Transverse colon (tissue), 4 donors: Measurements from ENCODE around the gene TUBD1.

Experiments
- CTCF ChIP-seq, 5 experiments: fragments of 200-600 bp in 3 of 5; fragments of 450-650 bp in 2 of 5; sonication (generic) in 3 of 5; IDR thresholded peaks; 1 replicate in 2 of 5; 2 replicates in 3 of 5; pipeline ENCODE4 v1.5.1; 2016 to 2017; ENCODE audit warnings: antibody characterized with exemption in 5 of 5, inconsistent platforms in 3 of 5, mild to moderate bottlenecking in 2 of 5, moderate library complexity in 1 of 5
- POLR2A ChIP-seq: fragments of 450-650 bp; IDR thresholded peaks from one replicate; pipeline ENCODE4 v1.6.1; 2016; ENCODE audit warnings: antibody characterized with exemption, mild to moderate bottlenecking, moderate library complexity
- POLR2AphosphoS5 ChIP-seq, 3 donors: sonication (generic); formaldehyde crosslinking; IDR thresholded peaks; one replicate each; pipeline ENCODE4 v1.6.1; 2016; ENCODE audit warnings: antibody characterized with exemption in 3 of 3

GRCh38 chr17:59832883-59833379 is 59.8 kb downstream of the TUBD1 start:
- TF ChIP-seq CTCF (IDR thresholded peaks at IDR 0.05) (no peak), POLR2A (no peak), POLR2AphosphoS5 (IDR thresholded peaks at IDR 0.05) (no peak)
